Measurements from ENCODE around the gene LIAS.
"Not testable (repeated sequence)": the region's sequence is repeated elsewhere in the genome, so short reads cannot be mapped to it uniquely, and the experiment has no call there.

Gene LIAS

DNA sequence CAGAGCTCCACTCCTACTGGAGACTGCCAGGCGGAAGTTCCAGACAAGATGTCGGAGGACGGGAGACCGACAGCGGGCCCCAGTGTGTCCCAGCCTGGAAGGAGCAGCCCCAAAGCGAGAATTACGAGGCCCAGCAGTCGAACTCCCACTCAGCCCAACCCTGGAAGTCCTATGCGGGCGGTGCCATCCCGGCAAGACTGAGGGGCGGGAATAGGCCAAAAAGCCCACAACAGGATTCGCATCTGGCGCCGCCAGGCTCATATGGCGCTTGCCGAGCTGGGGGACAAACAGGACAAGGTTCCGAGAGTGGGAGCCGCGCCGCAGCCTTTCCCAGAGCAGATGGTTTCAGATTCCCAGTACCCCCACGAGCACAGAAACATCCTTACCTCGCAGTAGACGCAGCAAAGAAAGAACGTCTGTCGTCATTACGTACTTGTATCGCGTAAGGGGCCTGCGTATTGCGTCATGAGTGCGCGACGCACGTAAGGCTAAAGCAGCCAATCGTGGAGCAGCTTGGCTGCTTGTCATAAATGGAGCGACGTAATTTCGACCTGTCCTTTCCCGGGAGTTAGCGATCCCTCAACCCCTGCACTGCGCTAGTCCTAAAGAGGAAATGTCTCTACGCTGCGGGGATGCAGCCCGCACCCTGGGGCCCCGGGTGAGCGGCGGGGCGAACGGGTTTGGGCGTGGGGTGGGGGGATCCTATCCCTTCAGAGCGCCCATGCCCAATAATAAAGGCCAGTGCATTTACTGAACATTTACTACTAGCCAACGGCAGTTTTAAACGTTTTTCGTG is at the start of gene LIAS, which contains the start of gene RPL9:
Gene LIAS (plus strand): TSS at position 552 of the 796 bp plus-strand sequence. CDS start 62 bp downstream, at position 614.
Gene RPL9 (minus strand): TSS at position 418 of the 796 bp plus-strand sequence. CDS start 483 bp downstream, outside the sequence.
- peak; percentile 99 for DNase-seq

DNA sequence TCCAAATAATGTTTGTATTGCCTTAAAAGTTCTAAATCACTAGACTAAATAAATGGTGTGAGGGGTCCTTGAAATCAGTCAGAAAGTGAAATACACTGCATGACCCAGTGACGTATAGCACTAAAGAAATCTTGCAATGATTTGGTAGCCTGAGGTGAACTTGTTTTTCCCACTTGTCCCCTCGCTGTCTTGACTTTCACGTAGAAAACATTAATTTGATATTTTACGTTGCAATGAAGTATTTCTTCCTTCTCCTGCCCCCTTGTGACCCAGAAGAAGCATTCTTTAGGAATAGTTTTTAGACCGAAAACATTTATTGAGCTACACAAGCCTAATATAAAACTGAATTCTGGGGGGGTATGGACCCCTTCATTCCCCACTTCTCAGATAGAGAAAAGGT is 48.4 kb upstream of the LIAS start:
- no peak for DNase-seq

DNA sequence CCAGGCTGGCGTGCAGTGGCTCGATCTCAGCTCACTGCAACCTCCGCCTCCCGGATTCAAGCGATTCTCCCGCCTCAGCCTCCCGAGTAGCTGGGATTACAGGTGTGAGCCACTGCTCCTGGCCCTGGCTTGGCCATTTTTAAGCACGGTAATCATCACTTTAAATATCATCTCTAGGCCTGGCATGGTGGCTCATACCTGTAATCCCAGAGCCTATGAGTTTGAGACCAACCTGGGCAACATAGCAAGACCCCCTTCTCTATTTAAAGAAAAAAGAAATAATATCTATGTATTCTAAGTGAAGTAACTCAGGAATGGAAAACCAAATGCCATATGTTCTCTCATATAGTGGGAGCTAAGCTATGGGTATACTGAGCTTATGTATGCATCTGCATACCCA is 47.3 kb upstream of the LIAS start:
- not testable (repeated sequence) for DNase-seq

DNA sequence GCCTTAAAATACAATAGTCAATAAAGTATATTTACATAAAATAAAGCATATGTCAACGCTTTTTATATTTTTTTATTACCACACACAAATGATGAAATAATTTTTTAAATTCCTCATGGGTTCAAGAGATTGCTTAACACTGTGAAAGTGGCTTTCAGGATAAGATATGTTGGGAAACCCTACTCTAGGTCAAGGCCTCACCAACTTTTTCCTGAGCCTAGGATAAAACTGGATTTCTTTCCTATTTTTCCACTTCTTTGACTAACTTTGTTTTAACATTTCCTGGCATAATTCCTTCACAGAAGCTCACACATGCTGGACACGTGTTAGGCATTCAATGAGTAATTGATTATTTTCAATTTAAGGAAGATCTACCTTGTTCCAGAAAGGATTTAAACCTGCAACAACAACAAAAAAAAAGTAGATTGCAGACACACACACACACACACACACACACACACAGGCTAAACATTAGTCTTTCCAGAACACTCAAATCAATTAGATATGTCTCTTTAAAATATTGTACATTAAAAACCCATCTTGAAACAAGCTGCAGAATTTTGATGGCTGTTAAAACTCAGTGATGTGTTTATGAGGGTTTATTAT is 43.1 kb upstream of the LIAS start:
- DNase-seq: no peak

DNA sequence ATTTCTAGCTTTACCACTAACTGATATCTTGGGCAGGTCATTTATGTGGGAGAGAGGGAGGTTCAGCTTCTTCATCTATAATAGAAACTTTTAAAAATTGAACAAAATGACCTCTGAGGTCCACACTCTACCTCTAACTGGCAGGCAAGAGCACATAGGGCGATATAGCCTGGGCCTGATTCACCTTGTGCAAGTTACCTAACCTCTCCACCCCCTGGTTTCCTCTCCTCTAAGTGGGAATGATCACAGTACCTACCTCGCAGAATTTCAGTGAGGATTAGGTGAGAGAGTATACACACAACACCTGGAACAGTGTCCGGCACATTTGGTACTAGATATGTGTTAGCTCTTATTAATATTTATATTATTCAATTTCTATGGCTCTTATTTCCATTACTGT is 36.6 kb upstream of the LIAS start:
- no peak for DNase-seq

DNA sequence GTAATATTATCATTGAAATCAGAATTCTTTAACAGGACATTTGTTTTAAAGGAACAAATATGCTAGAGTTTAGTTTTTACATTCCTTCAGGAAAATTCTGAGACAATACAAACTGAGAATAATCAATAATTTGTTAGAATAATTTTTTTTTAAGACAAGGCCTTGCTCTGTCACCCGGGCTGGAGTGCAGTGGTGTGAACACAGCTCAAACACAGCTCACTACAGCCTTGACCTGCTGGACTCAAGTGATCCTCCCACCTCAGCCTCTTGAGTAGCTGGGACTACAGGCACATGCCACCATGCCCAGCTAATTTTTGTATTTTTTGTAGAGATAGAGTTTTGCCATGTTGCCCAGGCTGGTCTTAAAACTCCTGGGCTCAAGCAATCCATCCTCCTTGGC is 33.6 kb upstream of the LIAS start:
- DNase-seq: not testable (repeated sequence)

DNA sequence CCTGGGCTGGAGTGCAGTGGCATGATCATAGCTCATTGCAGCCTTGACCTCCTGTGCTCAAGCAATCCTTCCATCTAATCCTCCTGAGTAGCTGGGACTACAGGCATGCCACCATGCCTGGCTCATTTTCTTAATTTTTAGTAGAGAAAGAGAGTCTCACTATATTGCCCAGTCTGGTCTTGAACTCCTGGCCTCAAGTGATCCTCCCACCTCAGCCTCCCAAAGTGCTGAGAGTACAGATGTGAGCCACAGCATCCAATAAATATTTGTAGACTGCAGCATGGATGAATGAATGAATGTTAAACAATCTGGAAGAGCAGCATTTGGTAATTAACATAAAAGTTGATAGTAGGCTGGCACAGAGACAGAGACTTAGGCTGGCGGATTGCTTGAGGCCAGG is 32.1 kb upstream of the LIAS start:
- no peak for DNase-seq

DNA sequence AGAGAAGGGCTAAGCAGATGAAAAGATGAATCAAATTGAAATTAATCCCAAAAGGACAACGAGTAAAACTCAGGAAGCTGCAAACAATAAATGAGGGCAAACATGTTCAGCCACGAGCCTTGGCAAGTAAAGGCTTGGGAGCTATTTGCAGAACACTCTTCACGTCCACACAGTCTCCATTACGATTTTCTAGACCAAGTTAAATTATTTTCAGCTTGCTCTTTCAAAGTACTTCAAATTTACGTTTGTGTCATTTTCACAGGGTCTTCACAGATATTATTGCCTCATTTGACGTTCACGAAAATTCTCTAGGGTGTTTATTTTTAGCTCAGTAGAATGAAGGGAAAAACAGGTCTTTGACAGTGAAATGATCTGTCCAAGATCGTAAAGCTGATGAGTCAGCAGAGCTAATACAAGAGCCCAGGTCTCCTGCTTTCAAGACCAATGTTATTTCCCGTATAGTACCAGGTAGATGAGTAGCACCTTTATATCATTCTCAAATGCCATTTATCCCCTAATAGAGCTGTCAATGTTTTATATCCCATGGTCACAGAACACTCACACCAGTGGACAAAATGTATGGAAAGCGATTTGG is 31.2 kb upstream of the LIAS start:
- DNase-seq: no peak

DNA sequence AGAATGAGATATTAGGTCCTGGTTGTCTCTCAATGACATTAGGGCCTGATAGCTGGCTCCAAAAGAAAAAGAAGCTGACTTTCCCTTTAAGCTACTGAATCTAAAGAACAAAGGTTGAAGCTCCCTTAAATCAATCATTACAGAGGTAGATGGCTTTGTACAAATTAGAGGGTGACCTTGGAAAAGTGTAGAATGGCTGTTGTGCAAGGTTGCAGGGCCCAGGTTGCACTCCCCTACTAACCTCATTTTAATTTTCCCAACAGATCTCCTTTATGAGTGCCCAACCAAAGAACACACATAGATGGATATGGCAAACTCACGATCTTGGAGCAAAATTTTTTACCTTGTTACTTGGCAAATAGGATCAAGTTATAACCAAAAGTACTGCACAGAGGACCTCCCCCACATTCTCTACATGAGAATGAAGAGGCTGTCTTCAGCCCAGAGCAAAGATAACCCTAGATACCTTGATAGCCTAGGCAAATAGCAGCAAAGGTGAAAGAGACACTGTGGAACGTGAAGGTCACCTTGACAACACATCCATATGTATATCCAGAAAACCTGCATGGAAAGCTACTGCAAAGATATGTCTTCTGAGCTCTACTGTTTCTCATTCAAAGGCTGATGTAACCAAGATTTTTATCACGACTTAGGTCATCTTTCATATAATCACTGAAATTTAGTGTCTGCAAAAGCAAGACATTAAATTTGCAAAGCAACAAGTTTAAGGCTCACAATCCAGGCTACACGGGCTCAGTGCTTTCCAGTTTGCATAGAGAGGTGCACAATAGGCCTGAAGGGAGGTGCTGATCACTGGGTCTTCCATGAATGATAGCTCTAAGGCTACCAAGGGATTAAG is 29.2 kb upstream of the LIAS start:
- no peak for DNase-seq

DNA sequence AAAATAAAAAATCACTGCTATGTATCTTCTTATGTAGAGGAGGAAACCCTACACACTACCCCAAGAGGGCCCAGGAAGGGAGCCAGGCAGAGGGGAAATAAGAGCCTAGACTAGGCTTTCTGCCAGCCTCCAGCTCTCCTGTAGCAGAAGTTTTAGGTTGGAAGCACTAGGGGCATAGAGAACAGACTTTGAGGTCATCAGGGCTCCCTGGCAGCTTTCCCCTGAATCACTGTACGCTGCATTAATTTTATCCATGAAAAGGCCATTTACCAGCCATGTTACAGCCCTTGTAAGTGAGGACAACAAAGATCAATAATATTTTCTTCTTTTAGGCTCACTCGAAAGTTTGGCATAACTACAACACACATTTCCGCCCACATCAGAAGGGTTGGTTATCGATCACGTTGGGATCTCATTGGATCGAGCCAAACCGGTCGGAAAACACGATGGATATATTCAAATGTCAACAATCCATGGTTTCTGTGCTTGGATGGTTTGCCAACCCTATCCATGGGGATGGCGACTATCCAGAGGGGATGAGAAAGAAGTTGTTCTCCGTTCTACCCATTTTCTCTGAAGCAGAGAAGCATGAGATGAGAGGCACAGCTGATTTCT is 24.9 kb upstream of the LIAS start:
- no peak for DNase-seq

DNA sequence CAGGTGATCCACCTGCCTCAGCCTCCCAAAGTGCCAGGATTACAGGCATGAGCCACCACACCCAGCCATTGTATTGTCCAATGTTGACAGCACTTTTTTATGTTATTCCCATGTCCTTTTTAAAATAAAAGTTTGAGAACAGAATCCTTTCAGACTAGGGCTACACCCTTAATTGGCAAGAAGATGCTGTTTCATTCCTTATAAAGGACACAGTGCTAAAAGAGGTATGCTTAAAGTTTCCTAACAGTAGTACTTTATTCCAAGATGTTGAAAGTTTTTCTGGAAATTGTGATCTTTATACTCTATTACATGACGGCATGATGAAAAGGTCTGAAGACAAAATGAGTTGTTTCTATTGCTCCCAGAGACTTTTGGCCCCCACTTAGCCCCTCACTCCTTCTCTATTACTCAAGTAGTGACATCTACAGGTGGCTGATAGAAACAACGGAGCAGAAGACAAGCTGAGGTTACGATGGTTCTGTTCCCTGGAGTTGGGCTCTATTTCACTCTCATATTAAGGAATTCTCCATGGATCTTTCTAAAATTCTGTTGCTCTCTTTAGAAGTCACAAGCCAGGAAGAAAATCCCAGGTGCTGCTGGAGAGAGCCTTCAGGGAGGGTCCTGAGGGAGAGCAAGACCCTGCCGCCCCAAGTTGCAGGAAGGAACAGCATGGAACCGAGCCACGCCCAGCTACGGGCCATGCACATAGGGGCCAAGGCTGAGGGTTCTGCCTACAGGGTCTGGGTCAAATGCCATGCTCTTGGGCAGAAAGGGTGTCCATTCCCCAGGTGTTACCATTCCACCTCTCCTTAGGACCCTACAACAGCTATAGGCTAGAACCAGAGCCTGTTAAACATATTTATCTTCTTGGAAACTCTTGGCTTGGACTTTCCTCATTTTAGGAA is 22.9 kb upstream of the LIAS start:
- no peak for DNase-seq

DNA sequence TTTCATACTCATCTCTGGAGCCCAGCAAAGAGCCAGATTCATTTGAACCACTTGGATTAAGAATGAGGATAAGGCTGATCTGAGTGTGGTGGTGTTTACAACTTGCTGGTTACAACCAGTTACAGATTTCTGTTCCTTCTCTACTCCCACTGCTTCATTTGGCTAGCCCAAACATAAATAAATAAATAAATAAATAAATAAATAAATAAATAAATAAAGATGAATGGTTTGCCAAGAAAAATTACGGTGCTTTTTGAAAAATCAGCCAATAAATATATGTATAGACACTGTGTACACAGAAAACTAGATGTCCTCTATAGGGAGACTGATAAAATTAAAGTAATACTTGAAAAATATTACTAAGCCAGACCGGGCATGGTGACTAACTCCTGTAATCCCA is 17.3 kb upstream of the LIAS start:
- DNase-seq: no peak

DNA sequence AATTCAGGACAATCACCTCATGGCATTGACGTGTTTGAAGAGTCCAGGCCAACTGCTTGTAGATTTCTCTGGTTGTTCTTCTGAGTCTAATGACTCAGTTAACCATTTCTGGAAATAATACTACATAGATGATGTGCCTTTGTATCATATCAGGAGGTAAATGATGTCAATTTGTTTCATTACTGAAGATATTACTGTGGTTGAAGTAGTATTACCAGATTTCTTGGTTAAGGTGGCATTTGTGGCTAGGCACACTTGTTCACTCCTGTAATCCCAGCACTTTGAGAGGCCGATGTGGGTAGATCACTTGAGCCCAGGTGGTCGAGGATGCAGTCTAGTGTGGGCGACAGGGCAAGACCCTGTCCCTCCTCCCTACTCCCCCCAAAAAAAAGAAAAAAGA is 15.9 kb upstream of the LIAS start:
- DNase-seq: no peak

DNA sequence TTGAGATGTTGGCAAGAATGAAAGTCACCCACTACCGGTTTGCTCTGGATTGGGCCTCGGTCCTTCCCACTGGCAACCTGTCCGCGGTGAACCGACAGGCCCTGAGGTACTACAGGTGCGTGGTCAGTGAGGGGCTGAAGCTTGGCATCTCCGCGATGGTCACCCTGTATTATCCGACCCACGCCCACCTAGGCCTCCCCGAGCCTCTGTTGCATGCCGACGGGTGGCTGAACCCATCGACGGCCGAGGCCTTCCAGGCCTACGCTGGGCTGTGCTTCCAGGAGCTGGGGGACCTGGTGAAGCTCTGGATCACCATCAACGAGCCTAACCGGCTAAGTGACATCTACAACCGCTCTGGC is 12.4 kb upstream of the LIAS start:
- DNase-seq: no peak

DNA sequence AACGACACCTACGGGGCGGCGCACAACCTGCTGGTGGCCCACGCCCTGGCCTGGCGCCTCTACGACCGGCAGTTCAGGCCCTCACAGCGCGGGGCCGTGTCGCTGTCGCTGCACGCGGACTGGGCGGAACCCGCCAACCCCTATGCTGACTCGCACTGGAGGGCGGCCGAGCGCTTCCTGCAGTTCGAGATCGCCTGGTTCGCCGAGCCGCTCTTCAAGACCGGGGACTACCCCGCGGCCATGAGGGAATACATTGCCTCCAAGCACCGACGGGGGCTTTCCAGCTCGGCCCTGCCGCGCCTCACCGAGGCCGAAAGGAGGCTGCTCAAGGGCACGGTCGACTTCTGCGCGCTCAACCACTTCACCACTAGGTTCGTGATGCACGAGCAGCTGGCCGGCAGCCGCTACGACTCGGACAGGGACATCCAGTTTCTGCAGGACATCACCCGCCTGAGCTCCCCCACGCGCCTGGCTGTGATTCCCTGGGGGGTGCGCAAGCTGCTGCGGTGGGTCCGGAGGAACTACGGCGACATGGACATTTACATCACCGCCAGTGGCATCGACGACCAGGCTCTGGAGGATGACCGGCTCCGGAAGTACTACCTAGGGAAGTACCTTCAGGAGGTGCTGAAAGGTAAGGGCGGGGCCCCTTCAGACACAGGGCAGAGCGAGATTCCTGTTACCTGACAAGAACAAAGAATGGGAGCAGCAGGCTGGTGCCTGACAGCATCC is 11.8 kb upstream of the LIAS start:
- peak; percentile 92 for DNase-seq

DNA sequence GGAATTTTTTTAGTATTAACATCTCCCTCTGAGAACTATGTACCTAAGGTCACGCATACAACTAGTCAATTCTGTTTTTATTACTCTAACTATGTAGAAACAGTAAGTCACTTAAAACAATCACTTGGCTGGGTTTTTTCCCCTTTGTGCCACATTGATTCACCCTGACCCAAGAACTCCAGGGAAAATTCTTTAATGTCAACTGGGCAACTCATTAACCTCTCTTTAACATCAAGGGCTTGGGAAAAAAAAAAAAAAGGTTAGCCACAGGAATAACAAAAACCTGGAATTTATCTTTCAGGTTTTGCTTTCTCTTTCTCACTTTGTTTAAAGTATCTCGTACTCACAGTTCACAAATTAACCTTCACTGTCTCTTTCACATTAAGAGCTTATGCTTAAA is 8.2 kb upstream of the LIAS start:
- DNase-seq: no peak

DNA sequence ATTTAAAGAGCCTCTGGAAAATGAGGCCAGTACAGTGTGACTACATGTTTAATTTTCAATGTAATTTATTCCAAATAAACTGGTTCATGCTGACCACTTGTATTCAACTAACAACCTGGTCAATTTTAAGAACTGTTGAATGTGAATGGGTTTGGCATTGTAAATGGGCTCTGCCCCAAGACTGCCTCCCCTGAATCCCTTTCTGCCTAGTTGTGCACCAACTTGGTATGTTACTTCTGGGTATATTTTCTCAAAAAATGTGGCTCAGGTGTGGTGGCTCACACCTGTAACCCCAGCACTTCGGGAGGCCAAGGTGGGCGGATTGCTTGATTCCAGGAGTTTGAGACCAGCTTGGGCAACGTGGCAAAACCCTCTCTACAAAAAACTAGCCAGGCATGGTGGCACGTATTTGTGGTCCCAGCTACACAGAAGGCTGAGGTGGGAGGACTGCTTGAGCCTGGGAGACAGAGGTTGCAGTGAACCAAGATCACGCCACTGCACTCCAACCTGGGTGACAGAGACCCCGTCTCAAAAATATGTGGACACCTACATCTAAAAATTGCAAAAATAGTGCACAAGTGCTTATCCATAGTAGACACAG is 7.3 kb upstream of the LIAS start:
- no peak for DNase-seq

DNA sequence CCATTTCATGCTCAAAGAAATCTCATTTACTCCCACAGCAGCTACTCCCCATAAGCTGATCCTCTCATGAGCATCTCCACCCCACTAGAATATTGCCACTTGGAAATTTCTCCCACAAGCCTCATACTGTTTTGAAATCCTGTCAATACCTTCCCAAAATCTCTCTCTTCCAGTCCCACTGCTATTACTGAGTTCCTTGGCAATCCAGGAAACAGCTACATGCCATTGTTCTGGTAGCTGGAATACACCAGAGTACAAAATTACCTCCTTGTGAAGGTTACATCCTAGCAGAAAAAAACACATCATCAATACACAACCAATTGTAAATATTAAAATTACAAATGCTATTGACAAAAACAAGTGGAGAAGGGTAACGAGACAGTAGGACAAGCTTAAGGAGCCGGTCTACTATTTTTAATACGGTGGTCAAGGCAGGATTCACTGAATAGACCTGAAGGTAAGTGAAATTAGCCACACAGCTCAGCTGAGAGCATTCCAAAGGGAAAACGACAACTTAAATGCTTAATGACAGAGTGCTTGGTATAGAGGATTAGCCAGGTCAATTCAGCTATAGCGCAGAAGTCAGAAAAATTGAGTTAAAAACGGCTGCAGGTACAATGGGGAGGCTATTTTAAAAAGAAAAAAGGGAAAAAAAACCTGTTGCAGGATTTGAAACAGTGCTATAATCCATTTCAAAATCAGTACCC is 6.5 kb upstream of the LIAS start:
- no peak for DNase-seq

DNA sequence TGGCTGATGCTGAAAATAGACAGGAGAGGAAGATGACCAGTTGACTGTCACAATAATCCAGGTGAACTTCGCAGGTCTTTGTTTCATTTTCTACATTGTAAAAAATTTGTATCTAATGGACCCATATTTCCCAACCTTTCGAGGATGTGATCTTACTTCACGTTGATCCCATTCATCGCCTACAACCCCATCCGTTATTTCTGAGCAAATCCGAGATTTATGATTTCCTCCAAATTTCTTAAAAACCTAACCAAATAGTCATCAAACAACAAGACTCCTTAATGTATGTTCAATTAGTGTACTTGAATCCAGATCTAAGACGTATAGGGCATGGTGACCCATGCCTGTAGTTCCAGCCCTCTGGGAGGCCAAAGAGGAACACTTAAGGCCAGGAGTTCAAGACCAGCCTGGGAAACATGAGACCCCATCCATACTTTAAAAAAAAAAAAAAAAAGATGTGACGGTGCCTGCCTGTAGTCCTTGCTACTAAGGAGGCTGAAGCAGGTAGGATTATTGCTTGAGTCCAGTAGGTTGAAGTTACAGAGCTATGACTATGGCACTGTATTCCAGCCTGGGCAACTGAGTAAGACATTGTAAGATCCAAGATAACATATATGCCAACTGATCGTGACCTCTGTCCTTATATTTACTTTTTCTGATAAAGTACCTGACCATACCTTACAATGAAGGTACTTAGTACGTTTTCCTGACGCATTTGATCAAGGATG is 5.8 kb upstream of the LIAS start:
- no peak for DNase-seq

Data from islet precursor cell (in vitro differentiated cells).